GM18508 (cell line): Measurements from ENCODE around the gene WDR76.

Source experiments
- ATAC-seq: cut with Tn5 transposase; IDR thresholded peaks from one replicate; pipeline ENCODE4 v1.9.1; 2021; ENCODE audit warnings: moderate number of reproducible peaks; ENCODE audit not compliant: insufficient read depth, unreplicated experiment

Gene WDR76

DNA sequence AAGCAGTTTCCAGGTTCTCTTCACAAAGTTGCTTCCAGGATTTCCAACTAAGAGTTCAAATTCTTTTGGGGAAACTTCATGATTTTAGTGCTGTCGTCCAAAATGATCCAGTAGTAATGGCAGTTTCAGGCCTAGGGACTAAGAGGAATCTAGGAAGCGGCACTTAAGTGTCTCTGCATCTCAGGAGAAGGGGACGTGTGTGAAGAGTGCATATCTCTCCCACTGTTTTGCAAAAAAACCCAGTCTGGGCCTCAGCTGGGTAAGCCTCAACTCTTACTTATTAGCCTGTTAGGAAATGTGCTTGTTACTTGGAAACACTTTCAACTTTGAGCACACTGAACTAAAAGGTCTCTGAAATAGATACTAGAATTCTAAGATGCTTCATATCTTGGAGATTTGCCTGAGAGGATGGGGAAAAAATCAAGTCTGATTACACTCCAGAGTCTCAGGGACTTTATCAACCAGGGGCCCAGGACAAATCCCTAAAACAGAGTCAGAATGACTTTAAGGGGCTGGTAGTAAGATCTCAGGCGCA is 81.8 kb downstream of the WDR76 start:
- no peak for ATAC-seq

DNA sequence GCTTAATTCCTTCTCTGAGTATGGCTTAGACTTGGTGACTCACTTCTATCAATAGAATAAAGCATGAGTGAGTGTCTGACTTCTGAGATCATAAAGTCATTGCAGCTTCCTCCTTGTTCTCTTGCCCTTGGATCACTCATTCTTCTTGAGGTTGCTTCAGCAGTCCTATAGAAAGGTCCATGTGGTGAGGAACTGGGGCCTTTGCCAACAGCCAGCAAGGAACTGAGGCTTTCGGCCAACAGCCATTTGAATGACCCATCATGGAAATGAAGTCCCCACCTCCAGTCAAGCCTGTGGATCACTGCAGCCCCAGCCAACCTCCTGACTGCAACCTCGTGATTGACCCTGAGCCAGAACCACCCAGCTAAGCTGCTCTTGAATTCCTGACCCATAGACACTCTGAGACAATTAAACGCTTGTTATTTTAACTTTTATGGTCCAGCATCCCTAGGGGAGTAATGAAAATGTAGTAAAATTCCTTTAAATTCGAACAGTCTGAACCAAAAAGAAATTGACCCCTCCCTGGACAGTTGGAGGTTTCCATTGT is 84.5 kb downstream of the WDR76 start:
- ATAC-seq, result no peak

DNA sequence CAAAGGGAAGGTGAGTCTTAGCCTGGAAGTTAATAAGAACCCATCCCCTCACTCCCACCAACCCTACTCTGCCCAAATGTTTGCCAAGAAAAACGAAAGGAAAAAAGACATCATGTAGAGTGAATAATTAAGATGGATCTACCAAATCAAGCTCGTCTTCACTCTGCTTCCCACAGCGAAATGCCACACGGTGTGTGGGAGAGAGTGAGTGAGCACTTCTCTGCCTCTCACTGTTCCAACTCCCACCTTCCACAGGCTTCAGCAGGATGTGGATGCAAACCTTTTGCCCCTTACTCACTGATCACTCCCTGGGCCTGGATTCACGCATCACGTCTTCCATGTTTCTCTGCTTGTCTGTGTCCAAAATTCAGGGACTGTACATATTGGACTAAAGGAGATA is 85.4 kb downstream of the WDR76 start:
- no peak for ATAC-seq

DNA sequence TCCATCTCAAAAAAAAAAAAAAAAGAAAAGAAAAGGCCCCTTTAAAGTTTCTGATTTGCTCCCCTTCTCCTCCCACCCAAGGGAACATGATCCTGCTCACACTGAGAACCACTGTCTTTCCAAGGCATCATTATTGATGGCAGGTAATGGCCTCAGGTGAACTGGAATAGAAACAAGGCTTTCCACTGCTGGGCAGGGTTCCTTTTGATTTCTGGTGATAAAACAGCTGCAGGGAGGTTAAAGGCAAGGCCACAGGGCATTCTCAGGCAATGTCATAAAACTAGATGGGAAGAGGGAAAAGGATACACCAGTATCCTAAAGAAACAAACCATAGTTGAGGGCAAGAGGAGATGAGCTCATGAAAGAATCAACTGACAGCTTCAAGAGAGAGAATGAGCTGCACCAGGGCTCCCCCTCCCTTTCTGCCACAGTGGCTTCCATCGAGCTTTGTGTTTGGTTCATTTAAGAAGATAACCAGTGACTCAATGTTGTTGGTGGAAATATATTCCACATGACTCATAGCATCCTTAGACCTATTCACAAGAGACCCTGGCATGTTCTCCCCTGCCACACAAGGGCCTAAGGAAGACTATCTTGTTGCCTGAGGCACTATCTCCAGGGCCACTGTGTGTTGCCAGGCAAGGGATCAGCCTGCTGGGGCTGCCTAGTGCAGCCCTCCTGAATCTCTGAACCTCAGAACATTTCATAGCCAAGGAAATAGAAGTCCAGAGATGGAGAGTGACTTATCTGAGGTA is 86.4 kb downstream of the WDR76 start:
- ATAC-seq, result no peak

DNA sequence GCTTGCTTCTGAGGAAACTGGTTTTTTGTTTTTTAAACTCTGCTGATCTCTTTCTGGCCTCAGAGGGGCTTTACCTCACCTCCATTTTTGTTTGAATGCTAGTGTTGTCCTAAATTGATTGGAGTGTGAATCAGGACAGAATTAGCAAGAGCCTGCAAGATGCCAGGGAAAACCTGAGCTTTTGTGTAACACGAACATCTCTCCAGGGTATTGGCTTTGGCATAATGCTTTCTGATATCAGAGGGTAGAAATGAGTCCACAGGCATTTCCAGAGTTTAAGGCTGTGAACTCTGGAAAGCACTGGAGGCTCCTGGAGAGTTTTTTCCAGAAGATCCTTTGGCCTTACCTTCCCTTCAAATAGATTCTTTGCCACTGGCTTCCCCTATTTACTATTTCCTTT is 87.1 kb downstream of the WDR76 start:
- ATAC-seq, result no peak

DNA sequence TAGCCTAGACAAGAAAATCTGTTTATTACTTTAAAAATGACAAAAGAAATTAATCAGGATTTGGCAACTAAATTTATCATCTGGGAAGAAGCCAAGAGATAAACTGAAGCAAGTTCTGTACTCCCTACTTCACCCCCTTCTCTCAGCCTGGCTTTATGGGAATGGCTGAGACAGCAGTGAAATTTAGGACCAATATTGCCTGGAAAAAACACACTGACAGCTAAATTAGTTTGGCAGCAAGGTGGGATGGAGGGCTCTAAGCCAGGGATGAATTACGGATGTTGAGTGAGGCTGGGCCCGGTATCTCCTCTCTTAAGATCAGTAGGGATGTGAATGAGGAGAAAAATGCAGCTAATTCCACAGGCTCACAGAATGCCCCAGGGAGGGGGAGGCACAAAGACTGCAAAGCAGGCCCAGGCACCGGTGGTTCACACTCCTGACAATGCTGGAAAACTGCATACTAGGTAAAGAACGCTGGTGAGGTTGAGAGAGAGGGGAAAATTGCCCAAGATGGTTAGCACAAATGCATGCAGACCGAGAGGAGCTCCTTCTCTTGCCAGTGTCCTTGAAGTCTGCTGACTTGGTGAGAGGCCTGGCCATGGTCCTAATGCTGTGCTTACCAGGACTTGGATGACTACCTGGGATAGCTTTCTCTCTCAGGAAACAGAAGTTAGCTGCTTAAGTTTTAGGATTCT is 89.0 kb downstream of the WDR76 start:
- no peak for ATAC-seq

DNA sequence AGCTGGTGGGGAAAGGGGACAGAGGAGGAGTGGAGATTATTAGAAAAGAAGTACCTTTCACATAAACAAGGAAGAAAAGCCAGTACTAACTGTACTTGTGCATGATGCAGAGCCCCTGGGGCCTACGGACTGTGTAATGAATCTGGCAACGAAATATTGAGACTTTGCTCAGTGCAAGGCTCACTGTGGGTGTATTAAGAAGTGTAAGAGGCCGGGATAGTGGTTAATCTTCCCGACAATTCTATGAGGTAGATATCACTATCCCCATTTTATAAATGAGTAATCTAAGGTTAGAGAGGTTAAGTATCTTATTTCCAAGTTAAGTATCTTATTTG is 89.5 kb downstream of the WDR76 start:
- no peak for ATAC-seq
